ENCODE measurements around the gene SPRN. TPM values are rescaled to one million over a fixed set of nuclear protein-coding genes. Genes with fewer than 3 reads are reported as not detected.

The SPRN gene
- total RNA-seq, 1 experiment from 2014 or later: not detected

DNA sequence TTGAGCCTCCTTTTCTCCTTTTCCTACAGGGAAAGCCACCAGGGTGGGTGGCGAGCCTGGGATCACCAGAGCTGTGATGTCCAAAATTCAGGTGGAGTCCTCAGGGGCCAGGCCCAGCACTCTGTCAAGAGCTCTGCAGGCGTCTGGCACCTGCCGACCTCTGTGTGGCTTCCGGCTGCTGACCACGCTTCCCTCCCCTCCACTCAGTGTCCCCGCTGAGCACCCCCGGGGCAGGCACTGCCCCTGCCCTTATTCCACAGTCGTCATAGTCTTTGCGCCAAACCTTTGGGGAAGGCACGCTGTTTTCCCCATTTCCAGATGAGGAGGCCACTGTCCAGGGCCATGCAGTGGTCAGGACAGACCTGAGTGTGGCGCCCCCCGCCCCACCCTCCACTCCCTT, 22.9 kb downstream of the SPRN start:
- Histone ChIP-seq H3K27ac (no peak overlapping the region), H3K79me2 (ENCODE audit: low read depth) (0 out of 2 replicates have a peak, but pooled peaks cover 5% of the 10 kb centered on the region), H3K36me3 (ENCODE audit: low read depth) (no peaks in the 10 kb centered on the region; the same call in 1 of the 2 replicates), H3K27me3 (ENCODE audit: insufficient read depth, low read depth) (no peaks in the 10 kb centered on the region), H4K20me1 (ENCODE audit: insufficient read depth) (no peaks in the 10 kb centered on the region), H3K4me3 (no peak overlapping the region), H3K4me2 (no peak overlapping the region), H2AFZ (no peak overlapping the region), H3K4me1 (replicated peaks; ENCODE audit: insufficient read depth) (no peaks in the 10 kb centered on the region), H3F3A (ENCODE audit: insufficient read depth, low read depth) (no peaks in the 10 kb centered on the region), H3K9me3 (ENCODE audit: insufficient read depth, low read depth) (no peaks in the 10 kb centered on the region), H3K9me2 (ENCODE audit: insufficient read depth) (no peaks in the 10 kb centered on the region)
- ChIA-PET CTCF (no interaction called here), POLR2A (ENCODE audit: unreplicated experiment) (no interaction called here)
- intact Hi-C loops (cut with micrococcal nuclease; ENCODE audit: unreplicated experiment): no loop called here
- BruUV-seq (replicated peaks): no TSS peak
- DNase-seq: no peak
- TF ChIP-seq, protein P1, sequence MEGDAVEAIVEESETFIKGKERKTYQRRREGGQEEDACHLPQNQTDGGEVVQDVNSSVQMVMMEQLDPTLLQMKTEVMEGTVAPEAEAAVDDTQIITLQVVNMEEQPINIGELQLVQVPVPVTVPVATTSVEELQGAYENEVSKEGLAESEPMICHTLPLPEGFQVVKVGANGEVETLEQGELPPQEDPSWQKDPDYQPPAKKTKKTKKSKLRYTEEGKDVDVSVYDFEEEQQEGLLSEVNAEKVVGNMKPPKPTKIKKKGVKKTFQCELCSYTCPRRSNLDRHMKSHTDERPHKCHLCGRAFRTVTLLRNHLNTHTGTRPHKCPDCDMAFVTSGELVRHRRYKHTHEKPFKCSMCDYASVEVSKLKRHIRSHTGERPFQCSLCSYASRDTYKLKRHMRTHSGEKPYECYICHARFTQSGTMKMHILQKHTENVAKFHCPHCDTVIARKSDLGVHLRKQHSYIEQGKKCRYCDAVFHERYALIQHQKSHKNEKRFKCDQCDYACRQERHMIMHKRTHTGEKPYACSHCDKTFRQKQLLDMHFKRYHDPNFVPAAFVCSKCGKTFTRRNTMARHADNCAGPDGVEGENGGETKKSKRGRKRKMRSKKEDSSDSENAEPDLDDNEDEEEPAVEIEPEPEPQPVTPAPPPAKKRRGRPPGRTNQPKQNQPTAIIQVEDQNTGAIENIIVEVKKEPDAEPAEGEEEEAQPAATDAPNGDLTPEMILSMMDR (conservative IDR thresholded peaks at IDR 0.05): no peak
- TF ChIP-seq EZH2 (IDR thresholded peaks at IDR 0.05; ENCODE audit: low read depth): no peak

DNA sequence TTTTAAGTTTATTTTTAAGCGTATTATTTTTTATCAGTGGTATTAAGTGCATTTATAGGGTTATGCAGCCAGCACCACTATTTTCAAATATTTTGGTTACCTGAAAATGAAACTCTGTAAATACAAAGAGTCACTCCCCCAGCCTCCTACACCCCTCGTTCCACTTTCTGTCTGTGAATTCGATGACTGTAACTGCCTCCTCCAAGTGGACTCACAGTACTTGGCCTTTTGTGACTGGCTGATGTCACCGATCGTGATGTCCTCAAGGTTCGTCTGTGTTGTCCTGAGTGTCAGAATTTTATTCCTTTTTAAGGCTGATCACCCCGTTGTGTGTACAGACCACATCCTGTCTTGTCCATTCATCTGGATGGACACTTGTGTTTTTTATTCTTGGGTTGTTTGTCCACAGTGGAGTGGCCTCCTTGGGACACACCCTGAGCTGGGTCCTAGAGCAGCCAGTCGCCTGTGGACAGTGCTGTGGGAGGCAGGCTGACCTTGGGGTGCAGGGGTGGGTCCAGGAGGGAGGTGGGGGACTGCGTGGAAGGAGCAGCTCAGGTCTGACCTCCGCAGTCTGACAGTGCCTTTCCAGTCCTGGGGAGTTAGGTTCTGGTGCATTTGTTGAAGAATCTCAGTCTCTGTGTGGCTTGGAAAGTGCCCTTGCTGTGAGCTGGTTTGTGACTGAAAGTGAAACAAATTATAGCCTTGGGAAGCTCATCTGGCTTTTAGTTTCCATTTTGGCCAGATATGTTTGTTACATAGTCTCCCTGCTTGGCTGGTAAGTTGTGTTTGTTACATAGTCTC, 23.6 kb downstream of the SPRN start:
- CTCF ChIA-PET: interaction anchor here (0.6 kb wide), 1 partner anchor 106 kb away, joined by 15 read pairs; no protein-coding TSS in a partner anchor
- BruUV-seq (replicated peaks): no TSS peak

GRCh38 chr10:133399123-133399601, 25.3 kb downstream of the SPRN start:
- no peaks in the 10 kb centered on the region for H3F3A ChIP-seq (ENCODE audit: insufficient read depth, low read depth)
- no peaks in the 10 kb centered on the region for H3K9me2 ChIP-seq (ENCODE audit: insufficient read depth)
- intact Hi-C loops (cut with micrococcal nuclease; ENCODE audit: unreplicated experiment): loop anchor here (10.0 kb wide), 1 partner anchor 74 kb away; no protein-coding TSS in a partner anchor
- no peak overlapping the region for H3K27ac ChIP-seq
- H3K4me2 ChIP-seq: no peak overlapping the region
- H2AFZ ChIP-seq: no peak overlapping the region
- no peaks in the 10 kb centered on the region for H3K9me3 ChIP-seq (ENCODE audit: insufficient read depth, low read depth)
- POLR2A ChIA-PET (ENCODE audit: unreplicated experiment): interaction anchor here (0.5 kb wide), 1 partner anchor 124 kb away, joined by 3 read pairs; no protein-coding TSS in a partner anchor
- H3K4me1 ChIP-seq (replicated peaks; ENCODE audit: insufficient read depth): 0 out of 2 replicates have a peak, but pooled peaks cover 4% of the 10 kb centered on the region
- peaks cover 27% of the 10 kb centered on the region for H3K79me2 ChIP-seq (ENCODE audit: low read depth)
- H3K4me3 ChIP-seq: no peak overlapping the region
- TF ChIP-seq EZH2 (IDR thresholded peaks at IDR 0.05; ENCODE audit: low read depth): no peak
- TF ChIP-seq, protein P1 (conservative IDR thresholded peaks at IDR 0.05): no peak
- H4K20me1 ChIP-seq (ENCODE audit: insufficient read depth): no peaks in the 10 kb centered on the region
- DNase-seq: no peak
- CTCF ChIA-PET: no interaction called here
- no peaks in the 10 kb centered on the region for H3K36me3 ChIP-seq (ENCODE audit: low read depth)
- no TSS peak for BruUV-seq (replicated peaks)
- H3K27me3 ChIP-seq (ENCODE audit: insufficient read depth, low read depth): no peaks in the 10 kb centered on the region

More for the DNA sequence above, 23.6 kb downstream of the SPRN start:
- POLR2A ChIA-PET (ENCODE audit: unreplicated experiment): no interaction called here
- DNase-seq: no peak
- Histone ChIP-seq H3K27ac (no peak overlapping the region), H3K79me2 (ENCODE audit: low read depth) (peaks cover 11% of the 10 kb centered on the region), H3K27me3 (ENCODE audit: insufficient read depth, low read depth) (no peaks in the 10 kb centered on the region), H3K4me2 (no peak overlapping the region), H3K4me1 (replicated peaks; ENCODE audit: insufficient read depth) (no peaks in the 10 kb centered on the region), H3K4me3 (no peak overlapping the region), H2AFZ (no peak overlapping the region), H3K36me3 (ENCODE audit: low read depth) (no peaks in the 10 kb centered on the region; the same call in 1 of the 2 replicates), H3F3A (ENCODE audit: insufficient read depth, low read depth) (no peaks in the 10 kb centered on the region), H3K9me2 (ENCODE audit: insufficient read depth) (no peaks in the 10 kb centered on the region), H3K9me3 (ENCODE audit: insufficient read depth, low read depth) (no peaks in the 10 kb centered on the region), H4K20me1 (ENCODE audit: insufficient read depth) (no peaks in the 10 kb centered on the region)
- intact Hi-C loops (cut with micrococcal nuclease; ENCODE audit: unreplicated experiment): no loop called here
- no peak for TF ChIP-seq EZH2 (IDR thresholded peaks at IDR 0.05; ENCODE audit: low read depth)
- TF ChIP-seq, protein P1 (conservative IDR thresholded peaks at IDR 0.05): no peak

Data from PC-9 (cell line).